Suprapubic skin (tissue), 4 donors: ENCODE measurements around the gene CEACAM6. TPM values are rescaled to one million over a fixed set of nuclear protein-coding genes. Genes with fewer than 3 reads are reported as not detected.
"Not testable (repeated sequence)": the region's sequence is repeated elsewhere in the genome, so short reads cannot be mapped to it uniquely, and the experiment has no call there.

Source experiments
- DNase-seq, 2 donors: peaks; one replicate each; pipeline ENCODE4 v3.0.0-alpha.2; 2019; ENCODE audit warnings: low spot score in 2 of 2
- H3K27ac ChIP-seq: fragments of 200-600 bp; sonication (generic); one replicate; pipeline ENCODE4 v1.5.1; 2019
- H3K27me3 ChIP-seq: fragments of 200-600 bp; sonication (generic); one replicate; pipeline ENCODE4 v1.5.1; 2019
- H3K36me3 ChIP-seq: fragments of 200-600 bp; sonication (generic); one replicate; pipeline ENCODE4 v1.5.1; 2019
- H3K4me1 ChIP-seq: fragments of 200-600 bp; sonication (generic); one replicate; pipeline ENCODE4 v1.5.1; 2019
- H3K4me3 ChIP-seq: fragments of 200-600 bp; sonication (generic); one replicate; pipeline ENCODE4 v1.5.1; 2019; ENCODE audit warnings: mild to moderate bottlenecking
- H3K9me3 ChIP-seq: fragments of 200-600 bp; sonication (generic); one replicate; pipeline ENCODE4 v1.5.1; 2019
- EP300 ChIP-seq: sonication (generic); formaldehyde crosslinking; IDR thresholded peaks from one replicate; pipeline ENCODE4 v1.6.1; 2017; ENCODE audit warnings: antibody characterized with exemption
- POLR2A ChIP-seq, 2 donors: fragments of 450-650 bp; IDR thresholded peaks; one replicate each; pipeline ENCODE4 v1.6.1; 2017; ENCODE audit warnings: antibody characterized with exemption in 2 of 2, mild to moderate bottlenecking in 2 of 2, moderate library complexity in 2 of 2
- POLR2AphosphoS5 ChIP-seq, 3 donors: sonication (generic); formaldehyde crosslinking; IDR thresholded peaks; one replicate each; pipeline ENCODE4 v1.6.1; 2017; ENCODE audit warnings: antibody characterized with exemption in 3 of 3
- WGBS: methylation state at CpG from one replicate; pipeline ENCODE4 v1.1.5; 2018; 5-methylcytosine and 5-hydroxymethylcytosine counted together
- total RNA-seq, 4 donors: library from RNA; depleted of rRNA; stranded (reverse); fragments of >200 nt; gene quantifications; one replicate each; pipeline ENCODE4 v1.1.0, GENCODE V29; 2016
- TF ChIP-seq, protein P1 (sequence below), 2 donors: fragments of 200-600 bp in 1 of 2; fragments of 450-650 bp in 1 of 2; sonication (generic) in 1 of 2; IDR thresholded peaks; one replicate each; pipeline ENCODE4 v1.5.1; 2016 to 2019; ENCODE audit warnings: antibody characterized with exemption in 2 of 2, mild to moderate bottlenecking in 1 of 2, moderate library complexity in 1 of 2

Gene CEACAM6
- total RNA-seq, 4 donors from 2014 or later: 6.0 to 26.2 (median 16.8) TPM

GRCh38 chr19:41748012-41748411 lies 7.3 kb upstream of the CEACAM6 start:
- Histone ChIP-seq H3K4me1 (no peaks in the 10 kb centered on the region), H3K36me3 (no peaks in the 10 kb centered on the region), H3K9me3 (no peaks in the 10 kb centered on the region), H3K27ac (no peak overlapping the region), H3K27me3 (peaks cover 35% of the 10 kb centered on the region), H3K4me3 (no peak overlapping the region)
- no peak for DNase-seq
- TF ChIP-seq, protein P1, sequence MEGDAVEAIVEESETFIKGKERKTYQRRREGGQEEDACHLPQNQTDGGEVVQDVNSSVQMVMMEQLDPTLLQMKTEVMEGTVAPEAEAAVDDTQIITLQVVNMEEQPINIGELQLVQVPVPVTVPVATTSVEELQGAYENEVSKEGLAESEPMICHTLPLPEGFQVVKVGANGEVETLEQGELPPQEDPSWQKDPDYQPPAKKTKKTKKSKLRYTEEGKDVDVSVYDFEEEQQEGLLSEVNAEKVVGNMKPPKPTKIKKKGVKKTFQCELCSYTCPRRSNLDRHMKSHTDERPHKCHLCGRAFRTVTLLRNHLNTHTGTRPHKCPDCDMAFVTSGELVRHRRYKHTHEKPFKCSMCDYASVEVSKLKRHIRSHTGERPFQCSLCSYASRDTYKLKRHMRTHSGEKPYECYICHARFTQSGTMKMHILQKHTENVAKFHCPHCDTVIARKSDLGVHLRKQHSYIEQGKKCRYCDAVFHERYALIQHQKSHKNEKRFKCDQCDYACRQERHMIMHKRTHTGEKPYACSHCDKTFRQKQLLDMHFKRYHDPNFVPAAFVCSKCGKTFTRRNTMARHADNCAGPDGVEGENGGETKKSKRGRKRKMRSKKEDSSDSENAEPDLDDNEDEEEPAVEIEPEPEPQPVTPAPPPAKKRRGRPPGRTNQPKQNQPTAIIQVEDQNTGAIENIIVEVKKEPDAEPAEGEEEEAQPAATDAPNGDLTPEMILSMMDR (IDR thresholded peaks at IDR 0.05): no peak
- TF ChIP-seq EP300 (no peak), POLR2AphosphoS5 (IDR thresholded peaks at IDR 0.05) (no peak), POLR2A (IDR thresholded peaks at IDR 0.05) (no peak)
- WGBS: 63% methylated on average over 3 of the region's 3 CpGs

DNA sequence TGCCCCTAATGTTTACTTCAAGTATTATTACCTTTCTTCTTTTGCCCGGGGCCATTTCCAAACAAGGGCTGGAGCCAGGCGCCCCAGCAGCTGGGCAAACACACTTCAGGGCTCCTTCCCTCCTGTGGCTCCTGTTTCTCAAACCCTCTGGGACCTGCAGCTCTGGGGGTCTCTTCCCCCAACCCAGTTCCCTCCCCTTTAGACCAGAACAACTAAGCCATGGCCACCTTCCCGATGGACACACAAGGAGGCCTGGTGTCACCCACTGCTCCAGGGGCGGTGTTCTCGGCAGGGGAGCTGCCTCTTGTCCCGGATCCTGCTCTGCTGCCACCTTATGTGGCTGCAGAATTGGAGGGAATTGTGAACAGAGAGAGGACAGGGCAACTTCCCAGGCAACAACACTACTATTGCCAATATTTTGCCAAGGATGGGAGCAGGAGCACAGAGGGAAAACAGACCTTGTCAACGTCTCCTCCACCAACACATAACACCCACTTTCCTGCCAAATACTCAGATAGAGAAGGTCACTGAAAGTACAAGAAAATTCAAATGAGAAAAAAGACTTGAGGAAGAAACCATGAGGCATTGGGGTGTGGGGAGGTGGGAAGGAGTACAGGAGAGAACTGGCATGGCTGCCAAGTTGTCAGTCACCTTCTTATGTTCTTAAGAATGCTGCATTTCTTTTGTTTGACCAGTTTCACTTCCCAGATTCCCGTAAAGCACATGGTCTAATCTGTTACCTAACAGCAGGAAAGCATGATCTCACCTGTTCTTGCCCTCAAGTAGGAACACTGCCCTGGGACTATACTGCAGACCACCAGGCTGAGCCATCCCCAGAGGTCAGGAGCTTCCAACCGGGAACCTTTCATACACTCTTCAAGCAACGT lies 4.8 kb upstream of the CEACAM6 start:
- not testable (repeated sequence) for H3K4me3 ChIP-seq, H3K4me1 ChIP-seq, H3K9me3 ChIP-seq, DNase-seq, H3K36me3 ChIP-seq, H3K27ac ChIP-seq
- 54% methylated on average over 7 of the region's 10 CpGs for WGBS
- H3K27me3 ChIP-seq: peaks cover 32% of the 10 kb centered on the region

DNA sequence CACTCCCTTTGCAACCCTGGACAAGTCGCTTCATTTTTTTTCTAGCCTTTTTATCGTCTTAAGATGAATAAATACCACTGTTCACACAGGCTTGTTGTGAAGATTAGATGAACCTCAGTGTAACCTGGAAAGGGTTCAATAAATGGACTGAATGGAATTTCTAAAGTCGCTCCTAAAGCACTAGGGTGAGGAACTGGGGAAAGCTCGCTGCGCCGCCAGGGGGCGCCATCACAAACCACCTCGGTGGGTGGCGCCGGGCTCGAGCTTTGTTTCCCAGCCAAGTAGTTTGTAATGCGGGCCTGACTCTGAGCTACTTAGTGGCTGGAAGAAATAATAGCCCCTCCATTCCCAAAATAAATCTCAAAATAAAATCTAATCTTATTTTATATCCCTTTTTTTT lies 2.2 kb upstream of the CEACAM6 start:
- DNase-seq: no peak
- Histone ChIP-seq H3K9me3 (no peaks in the 10 kb centered on the region), H3K4me3 (no peak overlapping the region), H3K4me1 (no peaks in the 10 kb centered on the region), H3K27ac (no peak overlapping the region), H3K27me3 (peaks cover 23% of the 10 kb centered on the region), H3K36me3 (no peaks in the 10 kb centered on the region)
- no peak for TF ChIP-seq POLR2AphosphoS5 (IDR thresholded peaks at IDR 0.05)
- TF ChIP-seq, protein P1 (IDR thresholded peaks at IDR 0.05): peak; percentile 36 to 67
- no peak for TF ChIP-seq POLR2A (IDR thresholded peaks at IDR 0.05)
- WGBS: 6% methylated on average over 12 of the region's 12 CpGs

DNA sequence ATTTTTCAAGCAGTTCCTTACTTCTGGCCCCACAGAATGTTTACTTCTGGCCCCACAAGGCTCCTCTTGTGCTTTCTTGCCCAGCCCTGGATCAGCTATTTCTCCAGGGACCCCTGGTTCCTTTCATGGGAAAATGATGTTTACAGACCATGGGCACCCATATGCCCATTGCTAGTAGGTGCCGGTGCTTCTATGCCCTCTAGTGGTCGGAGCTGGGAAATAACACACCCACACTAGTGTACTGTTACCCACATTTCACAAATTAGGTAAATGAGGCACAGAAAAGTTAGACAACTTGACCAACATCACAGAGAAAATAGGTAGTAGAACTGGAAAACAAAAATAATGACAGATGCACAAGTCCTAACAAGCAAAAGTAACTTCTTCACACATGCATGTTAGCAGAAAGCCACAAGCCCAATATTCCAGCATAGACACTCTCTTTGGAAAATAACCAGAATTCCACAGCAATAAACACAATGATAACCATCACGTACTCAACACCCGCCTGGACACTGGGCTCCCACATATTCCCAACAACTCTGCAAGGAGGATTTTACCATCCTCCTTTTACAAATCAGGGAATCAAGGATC lies 1.3 kb upstream of the CEACAM6 start:
- no peaks in the 10 kb centered on the region for H3K36me3 ChIP-seq
- WGBS: 13% methylated on average over 4 of the region's 4 CpGs
- no peak overlapping the region for H3K4me3 ChIP-seq
- H3K4me1 ChIP-seq: no peaks in the 10 kb centered on the region
- DNase-seq: no peak
- H3K27me3 ChIP-seq: peaks cover 18% of the 10 kb centered on the region
- TF ChIP-seq POLR2AphosphoS5 (IDR thresholded peaks at IDR 0.05) (no peak), POLR2A (IDR thresholded peaks at IDR 0.05) (no peak), EP300 (no peak)
- TF ChIP-seq, protein P1 (IDR thresholded peaks at IDR 0.05): peak in 1 of 2 donors; percentile 71
- no peak overlapping the region for H3K27ac ChIP-seq
- H3K9me3 ChIP-seq: no peaks in the 10 kb centered on the region

DNA sequence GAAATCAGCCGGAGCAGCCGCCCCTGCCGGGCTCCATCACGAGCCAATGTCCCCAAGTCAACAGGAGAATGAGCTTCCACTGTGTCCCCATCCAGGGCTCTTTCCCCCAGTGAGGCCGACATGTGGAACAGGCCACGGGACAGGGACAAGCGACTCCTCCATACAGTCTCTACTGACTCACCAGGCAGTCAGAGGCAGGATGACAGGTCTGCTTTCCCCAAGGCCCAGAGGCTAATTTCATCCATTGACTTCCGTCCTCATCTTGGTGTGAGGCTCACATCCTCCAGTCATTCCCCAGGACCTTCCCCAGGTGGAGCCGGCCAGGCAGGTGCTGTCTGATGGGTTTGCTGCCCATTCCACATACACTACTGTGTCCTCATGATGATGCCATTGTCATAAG lies 3.5 kb downstream of the CEACAM6 start:
- TF ChIP-seq POLR2AphosphoS5 (IDR thresholded peaks at IDR 0.05): no peak
- TF ChIP-seq POLR2A (IDR thresholded peaks at IDR 0.05): no peak
- TF ChIP-seq, protein P1 (IDR thresholded peaks at IDR 0.05): no peak
- no peak for TF ChIP-seq EP300
- H3K4me3 ChIP-seq: no peak overlapping the region
- no peaks in the 10 kb centered on the region for H3K9me3 ChIP-seq
- H3K36me3 ChIP-seq: no peaks in the 10 kb centered on the region
- H3K4me1 ChIP-seq: no peaks in the 10 kb centered on the region
- WGBS: 81% methylated on average over 9 of the region's 9 CpGs
- no peak for DNase-seq
- H3K27ac ChIP-seq: no peak overlapping the region
- H3K27me3 ChIP-seq: peaks cover 47% of the 10 kb centered on the region
